ENCODE measurements around the gene SCD. TPM values are rescaled to one million over a fixed set of nuclear protein-coding genes. Genes with fewer than 3 reads are reported as not detected.

The SCD gene
- total and polyA plus RNA-seq, 10 of the 15 experiments (the other 5 are each of a cell fraction or from before 2014, with no cell fraction given): 68.7 to 279 (median 99.5) TPM

- TF ChIP-seq RAD51 (IDR thresholded peaks at IDR 0.05) (no peak), TARDBP (IDR thresholded peaks at IDR 0.05; ENCODE audit: borderline replicate concordance) (no peak)
- TF ChIP-seq, protein P1, sequence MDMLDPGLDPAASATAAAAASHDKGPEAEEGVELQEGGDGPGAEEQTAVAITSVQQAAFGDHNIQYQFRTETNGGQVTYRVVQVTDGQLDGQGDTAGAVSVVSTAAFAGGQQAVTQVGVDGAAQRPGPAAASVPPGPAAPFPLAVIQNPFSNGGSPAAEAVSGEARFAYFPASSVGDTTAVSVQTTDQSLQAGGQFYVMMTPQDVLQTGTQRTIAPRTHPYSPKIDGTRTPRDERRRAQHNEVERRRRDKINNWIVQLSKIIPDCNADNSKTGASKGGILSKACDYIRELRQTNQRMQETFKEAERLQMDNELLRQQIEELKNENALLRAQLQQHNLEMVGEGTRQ (IDR thresholded peaks at IDR 0.05; ENCODE audit: borderline replicate concordance, low read depth, low read length): no peak
Observed at GRCh38 chr10:100315615-100316014, 31.4 kb upstream of the SCD start (continued).

DNA sequence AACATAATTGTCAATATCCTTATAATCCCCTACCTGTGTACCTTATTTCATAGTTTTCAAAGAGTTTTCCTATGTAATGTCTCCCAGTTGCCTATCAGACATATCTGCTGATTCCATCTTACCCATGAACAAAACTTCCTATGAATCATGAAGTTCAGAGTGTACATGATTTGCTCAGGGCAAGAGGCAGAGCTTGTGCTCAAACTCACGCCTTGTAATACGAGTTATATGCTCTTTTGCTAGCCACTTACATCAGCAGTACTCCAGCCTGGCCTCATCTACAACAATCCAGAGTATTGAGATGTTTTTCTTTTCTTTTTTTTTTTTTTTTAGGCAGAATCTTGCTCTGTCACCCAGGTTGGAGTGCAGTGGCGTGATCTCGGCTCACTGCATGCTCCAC is 28.8 kb upstream of the SCD start:
- Histone ChIP-seq H4K20me1 (ENCODE audit: control insufficient read depth, insufficient read depth) (no peaks in the 10 kb centered on the region), H3K79me2 (ENCODE audit: control insufficient read depth, insufficient read depth, low read length) (no peaks in the 10 kb centered on the region), H3K27ac (ENCODE audit: control insufficient read depth, insufficient read depth) (no peak overlapping the region), H3K36me3 (ENCODE audit: control insufficient read depth in 2 of 2, insufficient read depth in 2 of 2, low read length in 1 of 2) (no peaks in the 10 kb centered on the region), H3K9me3 (replicated peaks; ENCODE audit: control insufficient read depth, insufficient read depth, low read length) (no peaks in the 10 kb centered on the region), H3K4me3 (no peak overlapping the region), H3K4me1 (ENCODE audit: control insufficient read depth, insufficient read depth, low read length) (no peaks in the 10 kb centered on the region), H3K9ac (ENCODE audit: control insufficient read depth, insufficient read depth, low read length) (no peak overlapping the region), H2AFZ (ENCODE audit: control insufficient read depth, low read depth, low read length) (no peak overlapping the region), H3K27me3 (replicated peaks in 1 of 2; ENCODE audit: control insufficient read depth in 2 of 2, insufficient read depth in 2 of 2, low read length in 1 of 2) (no peaks in the 10 kb centered on the region; a peak in 2 of 4 replicates), H3K4me2 (ENCODE audit: control insufficient read depth, insufficient read depth) (no peak overlapping the region)
- intact Hi-C loops (cut with micrococcal nuclease; ENCODE audit: unreplicated experiment) (no loop called here), in situ Hi-C loops (cut with MboI) (no loop called here)
- POLR2A ChIA-PET: interaction anchor here (0.7 kb wide), 1 partner anchor 52 kb away, joined by 4 read pairs; no protein-coding TSS in a partner anchor
- RAD21 ChIA-PET (ENCODE audit: unreplicated experiment): no interaction called here
- TF ChIP-seq JUNB (IDR thresholded peaks at IDR 0.05) (no peak), ZNF384 (IDR thresholded peaks at IDR 0.05; ENCODE audit: borderline replicate concordance, low read depth, low read length) (no peak)
- TF ChIP-seq, protein P2, sequence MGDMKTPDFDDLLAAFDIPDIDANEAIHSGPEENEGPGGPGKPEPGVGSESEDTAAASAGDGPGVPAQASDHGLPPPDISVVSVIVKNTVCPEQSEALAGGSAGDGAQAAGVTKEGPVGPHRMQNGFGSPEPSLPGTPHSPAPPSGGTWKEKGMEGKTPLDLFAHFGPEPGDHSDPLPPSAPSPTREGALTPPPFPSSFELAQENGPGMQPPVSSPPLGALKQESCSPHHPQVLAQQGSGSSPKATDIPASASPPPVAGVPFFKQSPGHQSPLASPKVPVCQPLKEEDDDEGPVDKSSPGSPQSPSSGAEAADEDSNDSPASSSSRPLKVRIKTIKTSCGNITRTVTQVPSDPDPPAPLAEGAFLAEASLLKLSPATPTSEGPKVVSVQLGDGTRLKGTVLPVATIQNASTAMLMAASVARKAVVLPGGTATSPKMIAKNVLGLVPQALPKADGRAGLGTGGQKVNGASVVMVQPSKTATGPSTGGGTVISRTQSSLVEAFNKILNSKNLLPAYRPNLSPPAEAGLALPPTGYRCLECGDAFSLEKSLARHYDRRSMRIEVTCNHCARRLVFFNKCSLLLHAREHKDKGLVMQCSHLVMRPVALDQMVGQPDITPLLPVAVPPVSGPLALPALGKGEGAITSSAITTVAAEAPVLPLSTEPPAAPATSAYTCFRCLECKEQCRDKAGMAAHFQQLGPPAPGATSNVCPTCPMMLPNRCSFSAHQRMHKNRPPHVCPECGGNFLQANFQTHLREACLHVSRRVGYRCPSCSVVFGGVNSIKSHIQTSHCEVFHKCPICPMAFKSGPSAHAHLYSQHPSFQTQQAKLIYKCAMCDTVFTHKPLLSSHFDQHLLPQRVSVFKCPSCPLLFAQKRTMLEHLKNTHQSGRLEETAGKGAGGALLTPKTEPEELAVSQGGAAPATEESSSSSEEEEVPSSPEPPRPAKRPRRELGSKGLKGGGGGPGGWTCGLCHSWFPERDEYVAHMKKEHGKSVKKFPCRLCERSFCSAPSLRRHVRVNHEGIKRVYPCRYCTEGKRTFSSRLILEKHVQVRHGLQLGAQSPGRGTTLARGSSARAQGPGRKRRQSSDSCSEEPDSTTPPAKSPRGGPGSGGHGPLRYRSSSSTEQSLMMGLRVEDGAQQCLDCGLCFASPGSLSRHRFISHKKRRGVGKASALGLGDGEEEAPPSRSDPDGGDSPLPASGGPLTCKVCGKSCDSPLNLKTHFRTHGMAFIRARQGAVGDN (IDR thresholded peaks at IDR 0.05): no peak
- FAIRE-seq: no peak
- ATAC-seq: no peak
- SMC1A ChIA-PET (ENCODE audit: uncharacterized antibody, unreplicated experiment): no interaction called here
- CTCF ChIA-PET: no interaction called here
- no peak for DNase-seq (ENCODE audit: low read depth, low spot score)
- 42% methylated on average over 2 of the region's 4 CpGs for WGBS (ENCODE audit: insufficient coverage, insufficient replicate concordance, low lambda C conversion rate, missing lambda C conversion rate)
- BruUV-seq (replicated peaks): no TSS peak

Measured in GM12878 (cell line).